COLO668 (cell line): Measurements from ENCODE around the gene RPL28.
A peak's percentile ranks its signal among the peaks of the same experiment; 100 is the strongest.
"Not testable (repeated sequence)": the region's sequence is repeated elsewhere in the genome, so short reads cannot be mapped to it uniquely, and the experiment has no call there.

ENCODE experiments used
- DNase-seq: peaks from one replicate; lab custom pipeline; 2025; ENCODE audit not compliant: unreplicated experiment; lab: John Stamatoyannopoulos, UW

Gene RPL28

DNA sequence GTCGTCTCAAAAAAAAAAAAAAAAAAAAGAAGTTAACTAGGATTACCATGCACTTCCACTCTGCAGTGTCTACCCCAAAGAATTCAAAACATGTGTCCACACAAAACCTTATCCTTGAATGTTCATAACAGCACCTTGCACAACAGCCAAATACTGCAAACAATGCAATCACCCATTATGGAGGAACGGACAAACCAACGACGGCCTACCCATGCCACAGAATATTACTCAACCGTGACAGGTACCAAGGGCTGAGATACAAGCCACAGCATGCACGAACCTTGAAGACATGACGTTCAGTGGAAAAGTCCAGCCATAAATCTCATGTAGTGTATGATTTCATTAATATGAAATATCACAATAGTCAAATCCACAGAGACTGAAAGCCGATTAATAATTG lies 60.3 kb downstream of the RPL28 start:
- DNase-seq: no peak

DNA sequence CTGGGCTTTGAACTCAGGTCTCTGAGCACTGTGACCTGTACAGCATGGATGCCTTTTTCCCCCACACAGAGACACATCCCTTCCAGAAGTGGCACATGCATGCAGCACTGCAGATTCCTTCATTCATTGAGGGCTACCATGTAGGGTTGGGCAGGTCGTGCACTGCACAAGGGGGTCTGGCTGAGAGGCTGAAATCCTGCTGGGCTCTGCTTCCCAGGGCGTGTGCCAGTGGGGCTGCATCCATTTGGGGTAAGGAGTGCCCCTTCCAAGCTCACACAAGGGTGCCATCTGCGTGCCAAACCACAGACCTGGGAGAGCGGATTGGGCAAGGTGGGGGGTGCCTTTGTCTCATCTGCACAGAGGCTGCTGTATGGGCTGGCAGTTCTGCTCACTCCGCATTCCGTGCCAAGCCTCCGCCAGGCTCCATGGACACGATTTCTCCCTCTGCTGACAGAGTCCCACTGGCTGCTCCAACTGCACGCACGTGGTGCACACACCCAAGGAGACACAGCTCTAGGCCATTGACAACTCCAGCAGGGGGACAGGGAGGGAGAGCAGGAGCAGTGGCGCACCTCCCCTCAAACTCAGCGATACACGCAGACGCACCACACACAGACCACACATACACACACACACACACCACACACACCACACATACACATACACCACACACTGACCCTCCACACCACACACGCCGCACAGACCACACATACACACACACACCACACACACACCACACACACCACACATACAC lies 61.9 kb downstream of the RPL28 start:
- peak; percentile 42 for DNase-seq

DNA sequence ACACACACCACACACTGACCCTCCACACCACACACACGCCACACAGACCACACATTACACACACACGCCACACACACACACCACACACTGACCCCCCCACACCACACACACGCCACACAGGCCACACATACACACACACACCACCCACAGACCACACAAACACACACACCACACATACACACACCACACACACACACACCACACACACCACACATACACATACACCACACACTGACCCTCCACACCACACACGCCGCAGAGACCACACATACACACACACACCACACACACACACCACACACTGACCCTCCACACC lies 62.4 kb downstream of the RPL28 start:
- DNase-seq: not testable (repeated sequence)

DNA sequence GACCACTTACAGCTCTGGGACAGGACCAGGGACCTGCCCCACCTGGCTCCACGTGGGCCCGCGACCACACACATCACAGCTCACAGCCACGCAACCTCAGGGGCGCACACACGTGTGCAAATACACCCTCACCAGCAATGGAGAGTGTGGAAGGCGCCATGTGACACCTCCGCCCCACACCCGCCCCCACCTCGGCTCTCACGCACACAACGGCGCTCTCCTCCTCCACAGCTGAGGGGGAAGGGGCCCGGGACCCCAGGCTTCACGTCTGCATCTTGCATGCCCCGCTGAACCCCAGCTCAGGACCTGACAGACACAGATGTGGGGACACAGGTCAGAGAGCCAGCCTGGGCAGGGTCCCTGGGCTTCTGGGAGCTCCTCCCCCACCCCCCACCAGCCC lies 63.7 kb downstream of the RPL28 start:
- DNase-seq: no peak

DNA sequence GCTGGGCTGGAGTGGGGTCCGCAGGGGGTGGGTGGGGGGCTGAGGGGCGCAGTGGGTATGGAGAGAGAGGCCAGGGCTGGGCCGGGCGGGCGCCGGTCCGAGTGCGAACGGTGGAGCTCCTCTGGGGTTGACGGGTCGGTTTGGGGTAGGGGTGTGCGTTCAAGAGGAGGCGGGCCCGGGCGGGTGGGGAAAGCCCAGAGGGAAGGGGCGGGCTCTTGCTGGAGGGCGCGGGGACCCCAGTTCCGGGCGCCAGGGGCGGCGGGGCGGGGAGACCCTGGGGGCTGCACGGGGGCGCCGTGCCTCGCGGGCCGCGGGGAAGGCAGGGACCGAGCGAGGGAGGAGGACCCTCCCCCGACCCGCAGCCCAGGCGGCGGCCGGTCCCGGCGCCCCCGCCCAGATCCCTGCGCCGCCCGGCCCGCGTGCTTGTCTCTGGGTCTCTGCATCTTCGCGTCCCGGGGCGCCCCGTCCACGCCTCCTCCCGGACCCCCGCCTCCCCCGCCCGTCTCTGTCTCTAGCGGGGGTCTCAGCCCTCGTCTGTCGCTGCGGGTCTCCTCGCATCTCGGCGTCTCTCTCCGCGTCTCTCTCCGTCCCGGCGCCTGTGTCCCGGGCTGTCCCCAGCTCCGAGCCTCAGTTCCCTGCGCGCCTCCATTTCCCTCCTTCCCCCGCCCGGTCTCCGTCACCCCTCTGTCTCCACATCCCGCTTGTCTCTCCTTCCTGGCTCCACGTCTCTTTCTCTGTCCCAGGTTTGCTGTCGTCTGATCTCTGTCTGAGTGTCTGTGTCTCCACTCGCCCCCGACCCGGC lies 65.6 kb downstream of the RPL28 start:
- no peak for DNase-seq

DNA sequence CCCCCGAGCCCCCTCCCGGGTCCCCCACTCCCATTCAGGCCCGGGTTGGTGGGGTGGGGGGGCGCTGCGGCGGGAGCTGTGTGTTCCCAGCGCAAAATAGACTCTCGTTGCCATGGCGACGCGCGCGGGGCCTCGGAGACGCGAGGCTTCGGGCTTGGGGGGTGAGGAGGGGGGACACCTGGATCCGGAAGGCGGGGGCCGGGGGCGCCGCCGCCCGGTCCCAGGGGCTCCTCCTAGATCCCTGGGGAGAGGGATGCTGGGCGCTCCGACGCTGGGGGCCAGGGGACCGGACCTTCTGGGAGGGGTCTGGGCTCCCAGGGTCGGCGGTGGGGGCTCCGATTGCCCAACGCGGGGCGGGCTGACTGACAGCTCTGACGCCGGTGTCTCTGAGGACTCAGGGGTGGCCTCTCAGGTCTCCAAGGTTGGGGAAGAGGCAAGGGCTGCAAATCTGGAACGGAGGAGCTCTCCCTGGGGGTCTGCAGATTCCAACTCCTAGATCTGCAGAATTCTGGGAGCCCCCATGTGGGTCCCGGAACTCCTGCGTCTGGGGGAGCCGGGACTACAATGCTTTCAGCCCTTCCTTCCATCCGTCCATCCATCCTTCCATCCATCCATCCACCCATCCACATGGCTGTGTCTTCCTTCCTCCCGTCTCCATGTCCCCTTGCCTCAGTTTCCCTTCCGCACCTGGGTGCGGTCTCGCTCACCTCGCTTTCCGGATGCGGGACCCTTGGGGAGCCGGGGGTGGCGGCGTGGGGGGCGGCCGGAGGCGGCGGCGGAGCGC lies 66.4 kb downstream of the RPL28 start:
- DNase-seq: peak; percentile 10
